CD4-positive, alpha-beta T cell treated with Interleukin-15 for 4 hours (primary cell): ENCODE results near the gene CTDSPL.

Source experiments
- DNase-seq: peaks from one replicate; pipeline ENCODE4 v3.0.0-alpha.2; 2020; ENCODE audit warnings: low spot score

Gene CTDSPL

GRCh38 chr3:38002940-38003339, 141.3 kb downstream of the CTDSPL start:
- DNase-seq: no peak

GRCh38 chr3:38003371-38003816, 141.7 kb downstream of the CTDSPL start:
- peak; percentile 61 for DNase-seq

GRCh38 chr3:38003817-38004414, 142.2 kb downstream of the CTDSPL start:
- no peak for DNase-seq

GRCh38 chr3:38004415-38005075, 142.9 kb downstream of the CTDSPL start:
- DNase-seq: peak; percentile 73

DNA sequence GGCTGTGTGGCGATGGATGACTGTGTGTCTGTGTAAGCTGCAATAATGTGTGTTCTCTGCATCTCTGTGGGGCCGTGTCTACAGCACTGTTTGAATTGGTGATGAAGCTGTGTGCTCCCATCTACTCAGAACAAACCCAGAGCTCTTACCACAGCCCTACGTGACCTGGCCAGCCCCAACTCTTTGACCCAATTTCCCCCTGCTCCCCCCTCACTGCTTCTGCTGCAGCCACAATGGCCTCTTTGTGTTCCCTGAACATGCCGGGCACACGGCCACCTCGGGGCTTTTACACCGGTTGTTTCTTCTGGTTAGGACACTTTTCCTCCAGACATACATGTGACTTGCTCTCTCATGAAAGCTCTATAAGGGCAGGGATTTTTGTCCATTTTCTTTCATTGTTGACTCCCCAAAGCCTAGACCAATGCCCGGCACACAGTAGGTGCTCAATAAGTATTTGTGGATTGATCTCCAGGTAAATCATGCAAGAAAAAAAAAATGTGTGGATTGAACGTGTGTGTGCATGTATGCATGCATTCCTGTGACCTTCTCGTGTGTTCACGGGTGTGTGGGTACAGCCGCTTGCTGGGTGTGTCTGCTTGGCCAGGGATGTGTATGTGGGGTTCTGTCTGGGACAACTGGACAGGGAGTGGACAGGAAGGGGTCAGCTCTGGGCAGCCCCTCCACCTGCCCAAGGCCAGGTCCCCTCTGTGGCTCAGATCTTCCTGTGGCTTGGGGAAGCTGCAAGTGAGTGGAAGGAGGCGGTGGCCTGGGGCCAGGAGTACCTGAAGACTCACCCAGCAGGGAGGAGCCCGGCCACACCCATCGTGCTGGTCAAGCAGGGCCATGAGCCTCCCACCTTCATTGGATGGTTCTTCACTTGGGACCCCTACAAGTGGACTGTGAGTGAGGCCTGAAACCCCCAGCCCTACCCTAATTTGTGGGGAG, 143.7 kb downstream of the CTDSPL start:
- no peak for DNase-seq

- no peak for DNase-seq
Measured at GRCh38 chr3:38006031-38006430, 144.4 kb downstream of the CTDSPL start.

- DNase-seq: no peak
Measured at GRCh38 chr3:38006445-38006995, 144.8 kb downstream of the CTDSPL start.

- DNase-seq: no peak
Measured at GRCh38 chr3:38007754-38008090, 146.0 kb downstream of the CTDSPL start.

- DNase-seq: no peak
Measured at GRCh38 chr3:38008191-38008701, 146.6 kb downstream of the CTDSPL start.

DNA sequence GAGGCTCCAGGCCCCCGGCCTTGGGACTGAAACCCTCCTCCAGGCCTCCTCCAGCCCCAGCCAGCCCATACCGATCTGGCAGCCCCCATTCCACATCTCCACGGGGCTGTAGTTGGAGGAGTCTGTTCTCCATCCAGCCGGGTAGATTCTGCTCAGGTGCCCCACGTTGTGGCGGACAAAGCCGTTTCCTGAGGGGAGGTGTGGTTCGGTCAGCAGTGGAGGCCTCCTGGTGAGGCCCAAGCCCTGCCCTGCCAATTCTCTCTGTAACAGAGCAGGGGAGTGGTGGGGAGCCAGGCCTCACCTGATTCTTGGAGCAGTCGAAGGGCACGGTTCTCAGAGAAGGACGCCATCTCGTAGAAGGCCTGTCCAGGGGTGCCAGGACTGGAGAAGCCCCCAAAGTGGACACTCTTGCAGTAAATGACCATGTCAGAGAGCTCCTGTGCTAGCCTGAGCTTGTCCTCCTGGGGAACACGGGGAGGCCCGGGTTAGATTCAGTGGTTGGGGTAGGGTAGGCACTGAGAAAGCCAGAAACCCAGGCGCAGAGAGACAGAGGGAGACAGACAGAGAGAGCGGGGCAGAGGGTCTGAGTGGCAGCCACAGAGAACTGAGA, 147.4 kb downstream of the CTDSPL start:
- no peak for DNase-seq

DNA sequence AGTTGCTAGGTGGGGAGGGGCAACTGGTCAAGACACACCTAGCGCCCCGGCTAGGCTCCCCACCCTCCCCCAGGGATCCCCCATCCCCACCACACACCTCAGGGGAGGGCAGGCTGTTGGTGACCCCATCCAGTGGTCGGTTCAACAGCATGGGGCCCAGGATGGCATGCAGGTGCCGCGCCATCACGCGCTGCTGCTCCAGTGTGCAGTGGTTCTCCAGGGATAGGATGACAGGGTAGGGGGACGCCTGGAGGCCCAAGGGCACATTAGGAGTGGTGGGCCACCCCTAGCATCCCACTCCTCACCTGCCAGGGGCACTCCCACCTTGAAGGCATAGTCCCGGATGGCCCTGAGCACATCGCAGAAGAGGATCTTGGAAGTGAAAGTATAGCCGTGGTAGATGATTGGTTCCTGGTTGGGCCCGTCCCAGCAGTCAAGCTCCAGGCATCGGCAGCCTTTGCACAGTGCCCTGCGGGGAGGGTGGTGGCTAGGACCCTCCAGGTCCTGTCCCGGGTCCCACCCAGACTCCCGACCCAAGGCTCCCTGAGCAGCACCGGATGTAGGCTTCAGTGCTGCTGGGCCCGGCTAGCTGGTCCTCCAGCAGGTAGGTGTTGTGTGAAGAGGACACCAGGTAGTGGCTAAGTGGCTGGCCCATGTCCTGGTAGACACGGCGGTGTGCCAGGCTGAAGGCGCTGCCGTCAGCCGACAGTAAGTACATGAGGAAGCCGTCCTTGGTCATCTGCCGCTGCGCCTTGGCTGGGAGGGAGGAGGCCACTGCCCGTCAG, 148.3 kb downstream of the CTDSPL start:
- DNase-seq: no peak

- DNase-seq: no peak
Measured at GRCh38 chr3:38011111-38011510, 149.4 kb downstream of the CTDSPL start.

DNA sequence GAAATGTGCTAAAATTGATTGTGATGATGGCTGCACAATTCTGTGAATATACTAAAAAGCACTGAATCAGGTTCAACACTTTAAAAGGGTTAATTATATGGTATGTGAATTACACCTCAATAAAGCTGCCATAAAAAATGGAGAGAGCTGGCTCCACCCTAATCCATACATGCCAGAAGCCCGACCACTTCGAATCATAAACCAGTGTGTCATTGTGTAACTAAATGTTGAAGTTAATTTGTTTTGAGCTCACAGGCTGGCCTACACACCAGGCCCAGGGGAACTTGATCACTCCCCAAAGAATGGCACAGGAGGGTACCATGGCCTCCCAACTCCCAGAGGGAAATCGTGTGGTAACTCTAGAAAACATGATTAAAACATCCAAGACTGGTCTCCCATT, 153.8 kb downstream of the CTDSPL start:
- DNase-seq: no peak

DNA sequence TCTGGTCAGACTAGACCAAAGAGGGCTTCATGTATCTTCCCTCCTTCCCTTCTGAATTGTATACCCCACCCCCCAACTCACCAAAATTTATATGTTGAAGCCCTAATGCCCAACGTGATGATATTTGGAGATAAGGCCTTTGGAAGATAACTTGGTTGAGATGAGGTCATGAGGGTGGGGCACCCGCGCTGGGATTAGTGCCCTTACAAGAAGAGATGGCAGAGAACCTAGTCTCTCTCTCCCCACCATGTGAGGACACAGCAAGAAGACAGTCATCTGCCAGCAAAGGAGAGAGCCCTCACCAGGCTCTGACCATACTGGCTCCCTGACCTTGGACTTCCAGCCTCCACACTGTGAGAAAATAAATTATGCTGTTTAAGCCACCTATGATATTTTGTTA, 154.3 kb downstream of the CTDSPL start:
- no peak for DNase-seq

- DNase-seq: no peak
Measured at GRCh38 chr3:38016410-38016809, 154.7 kb downstream of the CTDSPL start.

DNA sequence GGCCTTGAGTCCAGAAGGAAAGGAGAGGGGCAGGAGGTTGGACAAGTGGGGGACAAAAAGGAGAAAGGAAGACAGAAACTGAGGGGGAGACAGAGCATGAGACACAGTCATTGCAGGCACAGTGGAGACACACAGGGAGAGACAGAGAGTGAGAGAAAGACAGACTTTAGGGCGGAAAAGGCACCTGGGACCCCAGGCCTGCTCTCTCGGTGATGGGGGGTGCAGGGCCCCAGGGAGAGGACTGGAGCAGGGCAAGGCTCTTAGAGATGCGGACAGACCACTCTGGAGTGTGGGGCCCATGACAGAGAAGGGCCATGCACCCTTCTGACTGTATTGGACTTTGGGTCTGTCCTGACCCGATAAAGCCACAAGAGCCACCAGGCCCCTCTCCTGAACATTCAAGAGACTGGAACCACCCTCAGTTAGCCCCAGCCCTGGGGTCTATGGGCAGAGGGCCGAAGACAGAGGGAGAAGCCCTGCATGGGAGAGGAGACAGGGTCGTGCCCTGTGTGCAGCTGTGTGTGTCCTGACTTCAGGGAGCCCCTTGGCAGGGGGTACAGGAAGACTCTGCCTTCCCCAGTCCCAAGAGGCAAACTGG, 155.3 kb downstream of the CTDSPL start:
- no peak for DNase-seq

- DNase-seq: no peak
Measured at GRCh38 chr3:38017445-38018295, 156.0 kb downstream of the CTDSPL start.

- DNase-seq: no peak
Measured at GRCh38 chr3:38018296-38019266, 156.9 kb downstream of the CTDSPL start.
